Loucy (cell line): ENCODE measurements around the gene PPFIBP2.

Source experiments
- EZH2phosphoT487 ChIP-seq: fragments of 200-600 bp; IDR thresholded peaks from 2 replicates; pipeline ENCODE4 v1.6.1; 2018; ENCODE audit warnings: antibody characterized with exemption, mild to moderate bottlenecking, moderate library complexity, borderline replicate concordance
- TF ChIP-seq, protein P1 (sequence below): fragments of 200-600 bp; sonication (generic); conservative IDR thresholded peaks from 2 replicates; pipeline ENCODE4 v1.5.1; 2014; ENCODE audit warnings: mild to moderate bottlenecking, antibody characterized with exemption, low read length

GRCh38 chr11:7609015-7609414 is 95.2 kb downstream of the PPFIBP2 start:
- TF ChIP-seq, protein P1, sequence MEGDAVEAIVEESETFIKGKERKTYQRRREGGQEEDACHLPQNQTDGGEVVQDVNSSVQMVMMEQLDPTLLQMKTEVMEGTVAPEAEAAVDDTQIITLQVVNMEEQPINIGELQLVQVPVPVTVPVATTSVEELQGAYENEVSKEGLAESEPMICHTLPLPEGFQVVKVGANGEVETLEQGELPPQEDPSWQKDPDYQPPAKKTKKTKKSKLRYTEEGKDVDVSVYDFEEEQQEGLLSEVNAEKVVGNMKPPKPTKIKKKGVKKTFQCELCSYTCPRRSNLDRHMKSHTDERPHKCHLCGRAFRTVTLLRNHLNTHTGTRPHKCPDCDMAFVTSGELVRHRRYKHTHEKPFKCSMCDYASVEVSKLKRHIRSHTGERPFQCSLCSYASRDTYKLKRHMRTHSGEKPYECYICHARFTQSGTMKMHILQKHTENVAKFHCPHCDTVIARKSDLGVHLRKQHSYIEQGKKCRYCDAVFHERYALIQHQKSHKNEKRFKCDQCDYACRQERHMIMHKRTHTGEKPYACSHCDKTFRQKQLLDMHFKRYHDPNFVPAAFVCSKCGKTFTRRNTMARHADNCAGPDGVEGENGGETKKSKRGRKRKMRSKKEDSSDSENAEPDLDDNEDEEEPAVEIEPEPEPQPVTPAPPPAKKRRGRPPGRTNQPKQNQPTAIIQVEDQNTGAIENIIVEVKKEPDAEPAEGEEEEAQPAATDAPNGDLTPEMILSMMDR: no peak
- TF ChIP-seq EZH2phosphoT487: no peak
